GM18951 (cell line): Measurements from ENCODE around the gene MYLIP.
A peak's percentile ranks its signal among the peaks of the same experiment; 100 is the strongest.

Experiments used
- POLR2A ChIP-seq: IDR thresholded peaks from 4 replicates; pipeline ENCODE4 v1.6.1; 2011; ENCODE audit warnings: mild to moderate bottlenecking; ENCODE audit not compliant: insufficient read length, insufficient read depth; ENCODE audit errors: extremely low read depth
- in situ Hi-C: fragments of 300-500 bp; cut with MboI; formaldehyde crosslinking; loops from one replicate; pipeline ENCODE4 v1.12.0; 2022; ENCODE audit warnings: low sequenced_read_pairs, mixed read lengths, inconsistent platforms; ENCODE audit not compliant: unreplicated experiment

MYLIP gene

GRCh38 chr6:16128759-16129622 is at the start of gene MYLIP:
Gene MYLIP, plus strand, starts transcription at chr6:16129086. Its CDS starts 237 bp downstream, at chr6:16129323.
- in situ Hi-C loops, result no loop called here
- TF ChIP-seq POLR2A, result peak; percentile 100

- no peak for TF ChIP-seq POLR2A
- in situ Hi-C loops, result no loop called here
Measured at GRCh38 chr6:16079354-16079753, 49.5 kb upstream of the MYLIP start.

- TF ChIP-seq POLR2A, result no peak
Measured at GRCh38 chr6:16080204-16080603, 48.7 kb upstream of the MYLIP start.

GRCh38 chr6:16081326-16081725 is 47.6 kb upstream of the MYLIP start:
- no peak for TF ChIP-seq POLR2A
- in situ Hi-C loops, result no loop called here

More at GRCh38 chr6:16080204-16080603, 48.7 kb upstream of the MYLIP start:
- in situ Hi-C loops, result no loop called here

- in situ Hi-C loops, result no loop called here
- TF ChIP-seq POLR2A, result no peak
Measured at GRCh38 chr6:16082361-16082760, 46.5 kb upstream of the MYLIP start.

GRCh38 chr6:16086965-16087364 is 41.9 kb upstream of the MYLIP start:
- in situ Hi-C loops, result no loop called here
- no peak for TF ChIP-seq POLR2A

GRCh38 chr6:16087386-16087785 is 41.5 kb upstream of the MYLIP start:
- in situ Hi-C loops, result no loop called here
- TF ChIP-seq POLR2A, result no peak

GRCh38 chr6:16088409-16088808 is 40.5 kb upstream of the MYLIP start:
- in situ Hi-C loops, result no loop called here
- no peak for TF ChIP-seq POLR2A

GRCh38 chr6:16089232-16090062 is 39.4 kb upstream of the MYLIP start:
- TF ChIP-seq POLR2A, result no peak
- in situ Hi-C loops, result no loop called here

GRCh38 chr6:16090452-16090851 is 38.4 kb upstream of the MYLIP start:
- TF ChIP-seq POLR2A, result no peak
- in situ Hi-C loops, result no loop called here

GRCh38 chr6:16090920-16091319 is 38.0 kb upstream of the MYLIP start:
- TF ChIP-seq POLR2A, result no peak

GRCh38 chr6:16092140-16092539 is 36.7 kb upstream of the MYLIP start:
- TF ChIP-seq POLR2A, result no peak
- in situ Hi-C loops, result no loop called here

More at GRCh38 chr6:16090920-16091319, 38.0 kb upstream of the MYLIP start:
- in situ Hi-C loops, result no loop called here

- no peak for TF ChIP-seq POLR2A
- in situ Hi-C loops, result no loop called here
Measured at GRCh38 chr6:16092990-16093389, 35.9 kb upstream of the MYLIP start.
